Endodermal cell (in vitro differentiated cells): ENCODE results near the gene UBE2Q1. TPM values are rescaled to one million over a fixed set of nuclear protein-coding genes. Genes with fewer than 3 reads are reported as not detected.

Experiments
- DNase-seq: peaks from one replicate; pipeline ENCODE4 v3.0.0-alpha.2; 2017
- H3K27ac ChIP-seq: 2 replicates; pipeline ENCODE4 v1.5.1; 2013; ENCODE audit warnings: mild to moderate bottlenecking, low read depth, low read length, moderate library complexity
- H3K27me3 ChIP-seq: 2 replicates; pipeline ENCODE4 v1.6.1; 2013; ENCODE audit warnings: mild to moderate bottlenecking, low read length, moderate library complexity; ENCODE audit not compliant: insufficient read depth, control insufficient read depth, poor library complexity, severe bottlenecking
- H3K36me3 ChIP-seq: 2 replicates; pipeline ENCODE4 v1.7.0; 2013; ENCODE audit warnings: mild to moderate bottlenecking, low read length, moderate library complexity; ENCODE audit not compliant: control insufficient read depth, insufficient read depth
- H3K4me1 ChIP-seq: one replicate; pipeline ENCODE4 v1.7.0; 2013; ENCODE audit warnings: low read length; ENCODE audit not compliant: control insufficient read depth, insufficient read depth
- H3K4me3 ChIP-seq: 2 replicates; pipeline ENCODE4 v1.5.1; 2013; ENCODE audit warnings: mild to moderate bottlenecking, low read length, moderate library complexity
- H3K9ac ChIP-seq: 2 replicates; pipeline ENCODE4 v1.6.1; 2013; ENCODE audit warnings: mild to moderate bottlenecking, low read length, moderate library complexity; ENCODE audit not compliant: poor library complexity, severe bottlenecking; ENCODE audit errors: extremely low read depth
- H3K9me3 ChIP-seq: 2 replicates; pipeline ENCODE4 v1.6.1; 2013; ENCODE audit warnings: mild to moderate bottlenecking, low read length, moderate library complexity; ENCODE audit not compliant: control insufficient read depth
- H3K27ac Mint-ChIP-seq: 2 replicates; pipeline ENCODE4 v1.8.0; 2020; ENCODE audit warnings: mixed read lengths
- H3K27me3 Mint-ChIP-seq: 2 replicates; pipeline ENCODE4 v1.8.0; 2021; ENCODE audit warnings: mild to moderate bottlenecking, mixed read lengths; ENCODE audit not compliant: insufficient read depth
- H3K36me3 Mint-ChIP-seq: 2 replicates; pipeline ENCODE4 v1.8.0; 2020; ENCODE audit warnings: low read depth, mixed read lengths
- H3K4me1 Mint-ChIP-seq: 2 replicates; pipeline ENCODE4 v1.8.0; 2020; ENCODE audit warnings: mixed read lengths
- H3K4me3 Mint-ChIP-seq: 2 replicates; pipeline ENCODE4 v1.8.0; 2020; ENCODE audit warnings: mild to moderate bottlenecking, moderate library complexity, mixed read lengths
- H3K9me3 Mint-ChIP-seq: 2 replicates; pipeline ENCODE4 v1.8.0; 2020; ENCODE audit warnings: mild to moderate bottlenecking, mixed read lengths
- CTCF ChIP-seq: fragments of 200-600 bp; sonication (generic); conservative IDR thresholded peaks from 2 replicates; pipeline ENCODE4 v1.5.0; 2021; ENCODE audit warnings: antibody characterized with exemption, mild to moderate bottlenecking
- WGBS, 2 experiments: methylation state at CpG; one replicate each; pipeline versions ENCODE4 v1.1.5 to v1.1.7; 2013; ENCODE audit warnings: missing lambda C conversion rate in 2 of 2, mixed read lengths in 1 of 2; ENCODE audit not compliant: insufficient coverage in 1 of 2, insufficient read length in 1 of 2; 5-methylcytosine and 5-hydroxymethylcytosine counted together
- total RNA-seq, 2 donors: library from RNA; stranded (reverse); fragmentation: NEBNext Ultra II Directional in 1 of 2; extraction: Animal tissue kit (Norgen Biotek cat#: 25700) in 1 of 2; gene quantifications; 2 replicates in 1 of 2; 3 replicates in 1 of 2; pipeline ENCODE4 v1.2.1, GENCODE V29; 2021

The UBE2Q1 gene
- total RNA-seq, 2 donors from 2014 or later, result 83.0 to 94.7 TPM

- H3K9me3 Mint-ChIP-seq, result no peaks in the 10 kb centered on the region
- peak; percentile 96 for DNase-seq
- no peaks in the 10 kb centered on the region for H3K27me3 ChIP-seq
Measured at GRCh38 chr1:154559466-154560044, 1.1 kb upstream of the UBE2Q1 start.

GRCh38 chr1:154558720-154559465, 431 bp upstream of the UBE2Q1 start:
- no peak for TF ChIP-seq CTCF
- peaks cover 24% of the 10 kb centered on the region for H3K36me3 Mint-ChIP-seq
- H3K4me3 Mint-ChIP-seq, result peak overlapping the region; percentile 78
- peaks cover 12% of the 10 kb centered on the region for H3K4me1 ChIP-seq
- peak overlapping the region; percentile 33 for H3K9ac ChIP-seq
- peaks cover 35% of the 10 kb centered on the region for H3K4me1 Mint-ChIP-seq
- H3K36me3 ChIP-seq, result peaks cover 22% of the 10 kb centered on the region
- peak; percentile 98 for DNase-seq
- peak overlapping the region; percentile 85 for H3K27ac ChIP-seq
- peak overlapping the region; percentile 90 for H3K27ac Mint-ChIP-seq
- H3K27me3 Mint-ChIP-seq, result no peaks in the 10 kb centered on the region
- H3K9me3 Mint-ChIP-seq, result no peaks in the 10 kb centered on the region
- H3K4me3 ChIP-seq, result peak overlapping the region; percentile 74
- WGBS, 2 experiments, result 7 to 9% methylated on average over 24 to 56 of the region's 57 CpGs
- H3K27me3 ChIP-seq, result no peaks in the 10 kb centered on the region
- H3K9me3 ChIP-seq, result no peaks in the 10 kb centered on the region

More at GRCh38 chr1:154559466-154560044, 1.1 kb upstream of the UBE2Q1 start:
- WGBS, 2 experiments, result 17 to 19% methylated on average over 12 to 13 of the region's 13 CpGs
- peaks cover 15% of the 10 kb centered on the region for H3K36me3 ChIP-seq
- H3K4me1 Mint-ChIP-seq, result peaks cover 35% of the 10 kb centered on the region
- peak; percentile 97 for TF ChIP-seq CTCF
- no peaks in the 10 kb centered on the region for H3K9me3 ChIP-seq
- peak overlapping the region; percentile 85 for H3K27ac ChIP-seq
- peaks cover 12% of the 10 kb centered on the region for H3K4me1 ChIP-seq
- H3K9ac ChIP-seq, result no peak overlapping the region
- H3K4me3 Mint-ChIP-seq, result peak overlapping the region; percentile 78
- peak overlapping the region; percentile 74 for H3K4me3 ChIP-seq
- peaks cover 19% of the 10 kb centered on the region for H3K36me3 Mint-ChIP-seq
- H3K27me3 Mint-ChIP-seq, result no peaks in the 10 kb centered on the region
- peak overlapping the region; percentile 90 for H3K27ac Mint-ChIP-seq

GRCh38 chr1:154557248-154557938, 1.1 kb downstream of the UBE2Q1 start:
- peaks cover 37% of the 10 kb centered on the region for H3K36me3 ChIP-seq
- H3K4me3 Mint-ChIP-seq, result peak overlapping the region; percentile 78
- DNase-seq, result no peak
- peaks cover 35% of the 10 kb centered on the region for H3K4me1 Mint-ChIP-seq
- H3K9ac ChIP-seq, result peak overlapping the region; percentile 77
- peak overlapping the region; percentile 91 for H3K4me3 ChIP-seq
- no peak overlapping the region for H3K27ac ChIP-seq
- no peaks in the 10 kb centered on the region for H3K27me3 Mint-ChIP-seq
- H3K9me3 ChIP-seq, result no peaks in the 10 kb centered on the region
- peaks cover 39% of the 10 kb centered on the region for H3K36me3 Mint-ChIP-seq
- H3K4me1 ChIP-seq, result peaks cover 12% of the 10 kb centered on the region
- TF ChIP-seq CTCF, result no peak
- H3K27ac Mint-ChIP-seq, result peak overlapping the region; percentile 79
- no peaks in the 10 kb centered on the region for H3K9me3 Mint-ChIP-seq
- H3K27me3 ChIP-seq, result no peaks in the 10 kb centered on the region
- WGBS, 2 experiments, result 24 to 28% methylated on average over 2 to 6 of the region's 7 CpGs
